ENCODE data around the gene L2HGDH. TPM values are rescaled to one million over a fixed set of nuclear protein-coding genes. Genes with fewer than 3 reads are reported as not detected.
A peak's percentile ranks its signal among the peaks of the same experiment; 100 is the strongest.

L2HGDH gene
- total and polyA plus RNA-seq, 2 of the 4 experiments (the other 2 are of a cell fraction), result 3.1 to 3.8 TPM

DNA sequence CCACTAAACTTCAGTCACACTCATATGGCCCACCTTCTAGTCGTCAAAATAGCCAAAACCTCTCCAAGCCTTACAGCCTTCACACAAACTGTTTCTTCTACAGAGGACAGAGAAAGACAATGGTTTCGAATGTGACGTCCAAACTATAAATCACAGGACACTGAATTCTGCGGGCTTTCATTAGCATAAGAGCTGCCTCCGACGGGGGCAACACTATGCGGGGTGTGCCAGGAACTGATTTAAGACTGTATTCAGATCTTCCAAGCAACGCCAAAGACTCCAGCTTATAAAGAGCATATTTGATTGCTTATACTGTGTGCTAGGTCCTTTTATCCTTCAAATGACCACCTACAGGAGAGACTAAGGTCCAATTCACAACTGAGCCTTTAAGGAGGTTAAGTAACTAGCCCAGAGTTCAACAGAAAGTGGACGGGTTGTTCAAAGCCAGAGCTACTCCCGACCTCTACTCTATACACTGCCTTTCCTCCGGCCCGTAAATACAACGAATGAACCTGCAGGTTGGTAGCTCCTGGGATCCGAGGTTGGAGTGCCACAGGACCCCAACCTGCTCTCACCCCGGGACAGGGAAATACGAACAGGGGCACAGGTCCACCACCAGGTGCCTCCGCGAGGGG, 575 bp downstream of the L2HGDH start:
- ChIA-PET POLR2A (ENCODE audit: unreplicated experiment) (no interaction called here), CTCF (interaction anchor here (1.2 to 1.8 kb wide), 2 partner anchors 9 to 16 kb away, joined by 4 read pairs; no protein-coding TSS in a partner anchor)
- Histone ChIP-seq H4K8ac (ENCODE audit: low read depth in 2 of 2, low read length in 2 of 2) (peak overlapping the region in 1 of 2 experiments; percentile 63; a peak in 3 of 4 replicates), H2BK15ac (ENCODE audit: low read depth, low read length) (no peak overlapping the region), H3K9me1 (ENCODE audit: insufficient read depth, low read length) (peaks cover 3% of the 10 kb centered on the region), H4K91ac (ENCODE audit: insufficient read depth, low read depth, low read length) (no peak overlapping the region), H2AK9ac (replicated peaks; ENCODE audit: low read depth, low read length, poor library complexity) (peak overlapping the region; percentile 47), H3K18ac (ENCODE audit: low read depth, low read length) (no peak overlapping the region), H3K4ac (ENCODE audit: low read depth, low read length) (no peak overlapping the region), H3K4me1 (ENCODE audit: control insufficient read depth, insufficient read depth, low read length) (peaks cover 4% of the 10 kb centered on the region), H2BK120ac (ENCODE audit: low read depth, low read length) (no peak overlapping the region), H2AFZ (replicated peaks; ENCODE audit: low read length, poor library complexity) (peak overlapping the region; percentile 99), H3K9ac (ENCODE audit: low read depth, low read length) (peak overlapping the region; percentile 34), H4K20me1 (ENCODE audit: insufficient read depth, low read length) (no peaks in the 10 kb centered on the region), H3K79me1 (ENCODE audit: low read depth in 1 of 2, low read length in 2 of 2) (peaks cover 15 to 38% of the 10 kb centered on the region in 2 experiments), H3K56ac (ENCODE audit: extremely low read depth, insufficient read depth, low read length) (no peak overlapping the region), H3K36me3 (ENCODE audit: control insufficient read depth, insufficient read depth, low read length) (no peaks in the 10 kb centered on the region), H3K9me3 (ENCODE audit: control insufficient read depth, insufficient read depth, low read length) (no peaks in the 10 kb centered on the region), H3K23ac (ENCODE audit: low read depth, low read length) (0 out of 2 replicates have a peak overlapping the region, but pooled peaks have one; percentile 17), H3K14ac (replicated peaks; ENCODE audit: low read depth, low read length) (0 out of 2 replicates have a peak overlapping the region, but pooled peaks have one; percentile 33), H2BK5ac (ENCODE audit: low read depth, low read length, poor library complexity, severe bottlenecking) (no peak overlapping the region), H2AK5ac (ENCODE audit: low read depth, low read length) (no peak overlapping the region), H3K4me2 (ENCODE audit: low read depth, low read length) (peak overlapping the region; percentile 72), H3K4me3 (ENCODE audit: insufficient read depth, low read depth, low read length) (peak overlapping the region; percentile 76), H3K27me3 (ENCODE audit: control insufficient read depth, insufficient read depth, low read length) (no peaks in the 10 kb centered on the region), H4K5ac (ENCODE audit: low read depth, low read length) (no peak overlapping the region; the same call in 1 of the 2 replicates), H2BK20ac (ENCODE audit: low read depth, low read length) (no peak overlapping the region), H3K27ac (ENCODE audit: insufficient read depth, low read length) (peak overlapping the region; percentile 18; the same call in 1 of the 2 replicates)
- intact Hi-C loops (cut with micrococcal nuclease) (no loop called here), in situ Hi-C loops (cut with MboI; ENCODE audit: low sequenced_read_pairs) (no loop called here), dilution Hi-C loops (cut with HindIII; ENCODE audit: low sequenced_read_pairs, unreplicated experiment) (no loop called here)
- TF ChIP-seq CTCF (conservative IDR thresholded peaks at IDR 0.05; ENCODE audit: low read depth, low read length), result 0 out of 2 replicates have a peak, but pooled peaks have one; percentile 20
- no peak for TF ChIP-seq SMC3 (IDR thresholded peaks at IDR 0.05; ENCODE audit: low read depth, low read length)
- BruUV-seq (replicated peaks), result no TSS peak
- DNase-seq, result no peak
- 0% methylated on average over 1 of the region's 18 CpGs; no CpG with 5 or more reads in 1 of the 2 experiments for WGBS, 2 experiments (ENCODE audit: extremely low coverage in 2 of 2, insufficient read length in 1 of 2)
- ATAC-seq (ENCODE audit: low read depth), result no peak

Data from IMR-90 (cell line).